ENCODE measurements around the gene CSNK1G3. TPM values are rescaled to one million over a fixed set of nuclear protein-coding genes. Genes with fewer than 3 reads are reported as not detected.

Gene CSNK1G3
- total RNA-seq, 1 donor from 2014 or later, result 63.9 TPM

DNA sequence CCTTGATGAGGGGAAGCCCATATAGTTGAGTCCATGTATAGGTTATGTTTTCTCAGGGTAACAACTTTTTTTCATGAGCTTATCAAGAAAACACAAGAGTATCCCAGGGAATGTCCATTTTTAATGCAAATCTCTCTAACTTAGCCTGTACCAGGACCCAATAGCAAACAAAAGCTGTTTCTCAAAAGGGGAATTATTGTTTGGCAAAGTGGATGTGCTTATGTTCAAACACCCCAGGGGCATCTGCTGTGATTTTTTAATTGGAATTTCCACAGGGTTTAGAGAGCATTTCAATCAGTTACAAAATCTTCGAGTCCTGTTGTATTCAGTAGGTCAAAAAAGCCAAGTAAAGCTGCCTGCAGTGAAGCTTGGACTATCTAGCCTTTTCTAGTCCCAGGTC is 33.4 kb upstream of the CSNK1G3 start:
- TF ChIP-seq, protein P1, sequence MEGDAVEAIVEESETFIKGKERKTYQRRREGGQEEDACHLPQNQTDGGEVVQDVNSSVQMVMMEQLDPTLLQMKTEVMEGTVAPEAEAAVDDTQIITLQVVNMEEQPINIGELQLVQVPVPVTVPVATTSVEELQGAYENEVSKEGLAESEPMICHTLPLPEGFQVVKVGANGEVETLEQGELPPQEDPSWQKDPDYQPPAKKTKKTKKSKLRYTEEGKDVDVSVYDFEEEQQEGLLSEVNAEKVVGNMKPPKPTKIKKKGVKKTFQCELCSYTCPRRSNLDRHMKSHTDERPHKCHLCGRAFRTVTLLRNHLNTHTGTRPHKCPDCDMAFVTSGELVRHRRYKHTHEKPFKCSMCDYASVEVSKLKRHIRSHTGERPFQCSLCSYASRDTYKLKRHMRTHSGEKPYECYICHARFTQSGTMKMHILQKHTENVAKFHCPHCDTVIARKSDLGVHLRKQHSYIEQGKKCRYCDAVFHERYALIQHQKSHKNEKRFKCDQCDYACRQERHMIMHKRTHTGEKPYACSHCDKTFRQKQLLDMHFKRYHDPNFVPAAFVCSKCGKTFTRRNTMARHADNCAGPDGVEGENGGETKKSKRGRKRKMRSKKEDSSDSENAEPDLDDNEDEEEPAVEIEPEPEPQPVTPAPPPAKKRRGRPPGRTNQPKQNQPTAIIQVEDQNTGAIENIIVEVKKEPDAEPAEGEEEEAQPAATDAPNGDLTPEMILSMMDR (IDR thresholded peaks at IDR 0.05; ENCODE audit: unreplicated experiment), result no peak
- H3K27me3 Mint-ChIP-seq (ENCODE audit: low read depth), result no peaks in the 10 kb centered on the region

DNA sequence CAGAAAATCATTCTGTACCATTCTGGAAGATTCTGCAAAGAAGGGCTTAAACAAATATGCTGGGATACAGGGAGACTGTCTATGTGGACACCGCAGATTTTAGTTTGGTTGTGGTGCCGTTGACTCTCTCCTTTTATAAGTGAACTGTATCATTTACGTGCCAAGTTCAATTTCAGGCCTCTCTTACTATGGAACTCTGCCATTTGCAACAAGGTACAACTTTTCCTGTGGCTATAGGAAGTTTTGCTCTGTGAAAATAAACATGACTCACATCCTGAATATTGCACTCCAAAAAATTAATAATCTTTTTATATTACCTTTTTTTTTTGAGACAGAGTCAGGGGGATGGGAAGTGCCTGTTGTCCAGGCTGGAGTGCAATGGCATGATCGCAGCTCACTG is 29.7 kb upstream of the CSNK1G3 start:
- no peak for DNase-seq (ENCODE audit: low spot score in 2 of 2, unreplicated experiment in 2 of 2)
- TF ChIP-seq, protein P1 (IDR thresholded peaks at IDR 0.05; ENCODE audit: unreplicated experiment), result no peak
- H3K27ac Mint-ChIP-seq, result no peak overlapping the region
- no peaks in the 10 kb centered on the region for H3K36me3 Mint-ChIP-seq
- H3K27me3 Mint-ChIP-seq (ENCODE audit: low read depth), result no peaks in the 10 kb centered on the region
- no peaks in the 10 kb centered on the region for H3K9me3 Mint-ChIP-seq
- H3K4me1 Mint-ChIP-seq, result no peaks in the 10 kb centered on the region
- no peak overlapping the region for H3K4me3 Mint-ChIP-seq

More for the DNA sequence above, 33.4 kb upstream of the CSNK1G3 start:
- no peak overlapping the region for H3K27ac Mint-ChIP-seq
- no peak for DNase-seq (ENCODE audit: low spot score in 2 of 2, unreplicated experiment in 2 of 2)
- H3K4me3 Mint-ChIP-seq, result no peak overlapping the region
- H3K36me3 Mint-ChIP-seq, result no peaks in the 10 kb centered on the region
- no peaks in the 10 kb centered on the region for H3K9me3 Mint-ChIP-seq
- no peaks in the 10 kb centered on the region for H3K4me1 Mint-ChIP-seq

DNA sequence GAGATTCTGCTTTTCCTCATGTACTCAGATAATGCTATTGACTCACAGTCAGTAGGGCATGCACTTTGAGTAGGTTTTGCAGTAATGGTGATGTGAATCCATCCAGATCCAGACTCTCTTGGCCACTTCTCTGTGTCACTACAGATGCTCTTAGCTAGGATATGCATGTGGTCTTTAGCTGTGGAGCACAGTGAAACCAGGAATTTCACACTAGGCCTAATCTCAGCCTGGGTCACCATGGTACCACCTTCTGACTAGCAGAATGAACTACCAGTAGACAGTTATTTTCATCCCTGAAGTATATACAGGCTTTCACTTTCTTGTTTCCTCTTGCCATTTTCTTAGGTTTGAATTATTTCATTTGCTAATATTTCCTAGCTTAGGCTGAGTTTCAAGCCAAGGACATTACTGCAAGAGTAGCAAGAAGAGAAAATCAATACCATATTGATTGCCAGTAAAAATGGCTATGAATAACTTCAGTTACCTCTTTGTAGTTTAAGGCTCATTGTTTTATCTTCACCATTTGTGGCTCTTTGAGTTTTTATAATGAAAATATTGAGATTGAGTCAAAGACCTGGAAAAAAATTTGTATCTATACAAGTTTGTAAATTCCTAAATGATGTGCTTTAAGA is 28.4 kb upstream of the CSNK1G3 start:
- H3K4me1 Mint-ChIP-seq, result peaks cover 4% of the 10 kb centered on the region
- no peaks in the 10 kb centered on the region for H3K9me3 Mint-ChIP-seq
- no peak overlapping the region for H3K27ac Mint-ChIP-seq
- H3K4me3 Mint-ChIP-seq, result no peak overlapping the region
- peaks cover 2% of the 10 kb centered on the region for H3K27me3 Mint-ChIP-seq (ENCODE audit: low read depth)
- H3K36me3 Mint-ChIP-seq, result no peaks in the 10 kb centered on the region
- TF ChIP-seq, protein P1 (IDR thresholded peaks at IDR 0.05; ENCODE audit: unreplicated experiment), result no peak
- DNase-seq (ENCODE audit: low spot score in 2 of 2, unreplicated experiment in 2 of 2), result no peak

DNA sequence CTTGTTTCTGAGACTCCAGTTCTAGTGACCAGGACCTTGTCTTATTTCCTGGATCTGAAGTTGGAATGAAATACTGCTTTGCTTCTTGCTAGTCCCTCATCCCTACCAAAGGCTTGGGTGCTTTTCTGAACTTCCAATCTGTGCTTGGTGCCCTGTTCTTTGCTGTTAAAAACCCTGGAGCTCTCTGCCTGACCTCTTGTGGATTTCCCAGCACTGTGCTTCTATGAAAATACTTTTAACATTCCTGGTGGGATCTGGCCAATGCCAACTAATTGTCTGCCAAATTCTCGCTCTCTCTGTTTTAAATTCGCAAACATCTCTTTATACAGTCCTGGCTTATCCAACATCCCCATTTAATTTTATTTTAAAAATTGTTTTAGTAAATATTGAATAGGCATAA is 26.7 kb upstream of the CSNK1G3 start:
- H3K27me3 Mint-ChIP-seq (ENCODE audit: low read depth), result peaks cover 2% of the 10 kb centered on the region

DNA sequence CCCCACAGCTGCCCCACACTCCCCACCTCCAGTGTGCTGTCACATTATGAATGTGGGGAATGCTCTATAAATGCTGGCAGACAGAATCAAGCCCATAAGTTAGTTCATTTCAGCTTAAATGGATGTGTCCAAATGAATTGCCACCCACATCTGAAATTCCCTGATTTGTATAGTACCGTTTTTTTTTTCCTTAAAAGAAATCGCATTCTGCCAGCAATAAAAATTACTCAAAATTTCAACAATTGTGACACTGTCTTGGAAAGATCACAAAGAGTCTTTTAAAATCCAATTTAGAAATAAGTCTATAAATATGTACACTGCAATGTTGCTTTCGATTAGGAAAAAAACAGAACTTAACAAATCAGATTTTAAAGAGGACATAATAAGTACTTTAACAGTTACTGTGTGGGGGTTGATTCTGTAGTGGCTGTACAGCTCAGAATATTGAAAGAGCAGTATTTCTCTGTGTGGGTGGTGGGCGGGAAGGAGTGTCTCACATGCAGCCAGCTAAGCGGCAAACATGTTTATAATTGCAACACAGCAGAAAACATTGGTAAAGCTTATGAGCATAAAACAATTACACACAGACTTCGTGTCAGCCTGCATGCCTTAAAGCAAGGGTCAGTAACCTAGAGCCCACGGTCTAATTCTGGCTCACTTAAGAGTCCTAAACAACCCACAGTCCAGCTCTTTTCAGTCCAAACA is 24.9 kb upstream of the CSNK1G3 start:
- no peaks in the 10 kb centered on the region for H3K36me3 Mint-ChIP-seq
- no peak overlapping the region for H3K27ac Mint-ChIP-seq
- peaks cover 2% of the 10 kb centered on the region for H3K27me3 Mint-ChIP-seq (ENCODE audit: low read depth)
- no peak for DNase-seq (ENCODE audit: low spot score in 2 of 2, unreplicated experiment in 2 of 2)
- no peak overlapping the region for H3K4me3 Mint-ChIP-seq
- H3K9me3 Mint-ChIP-seq, result no peaks in the 10 kb centered on the region
- peaks cover 4% of the 10 kb centered on the region for H3K4me1 Mint-ChIP-seq
- TF ChIP-seq, protein P1 (IDR thresholded peaks at IDR 0.05; ENCODE audit: unreplicated experiment), result no peak

More for the DNA sequence above, 26.7 kb upstream of the CSNK1G3 start:
- H3K4me1 Mint-ChIP-seq, result peaks cover 4% of the 10 kb centered on the region
- H3K9me3 Mint-ChIP-seq, result no peaks in the 10 kb centered on the region
- no peaks in the 10 kb centered on the region for H3K36me3 Mint-ChIP-seq
- H3K27ac Mint-ChIP-seq, result no peak overlapping the region
- H3K4me3 Mint-ChIP-seq, result no peak overlapping the region
- TF ChIP-seq, protein P1 (IDR thresholded peaks at IDR 0.05; ENCODE audit: unreplicated experiment), result no peak
- DNase-seq (ENCODE audit: low spot score in 2 of 2, unreplicated experiment in 2 of 2), result no peak

All from mesothelial cell of epicardium (in vitro differentiated cells).